HG03354 (cell line): ENCODE measurements around the gene RGS17.
"Not testable (repeated sequence)": the region's sequence is repeated elsewhere in the genome, so short reads cannot be mapped to it uniquely, and the experiment has no call there.

ENCODE experiments used
- ATAC-seq: cut with Tn5 transposase; IDR thresholded peaks from one replicate; pipeline ENCODE4 v1.9.1; 2021; ENCODE audit warnings: mild to moderate bottlenecking; ENCODE audit not compliant: unreplicated experiment, poor library complexity, severe bottlenecking

RGS17 gene

GRCh38 chr6:153129873-153130514, 1.1 kb downstream of the RGS17 start:
- peak; percentile 24 for ATAC-seq

GRCh38 chr6:153126218-153126617, 4.9 kb downstream of the RGS17 start:
- ATAC-seq, result no peak

GRCh38 chr6:153125032-153125431, 6.0 kb downstream of the RGS17 start:
- ATAC-seq, result no peak

- ATAC-seq, result peak; percentile 70
These were observed 7.3 kb downstream of the RGS17 start for GRCh38 chr6:153123801-153124200.

- no peak for ATAC-seq
These were observed 9.8 kb downstream of the RGS17 start for GRCh38 chr6:153121311-153121710.

- peak; percentile 99 for ATAC-seq
These were observed 12.8 kb downstream of the RGS17 start for GRCh38 chr6:153117986-153118879.

GRCh38 chr6:153111082-153111481, 20.0 kb downstream of the RGS17 start:
- ATAC-seq, result not testable (repeated sequence)

GRCh38 chr6:153110612-153111011, 20.5 kb downstream of the RGS17 start:
- not testable (repeated sequence) for ATAC-seq

GRCh38 chr6:153108315-153108714, 22.8 kb downstream of the RGS17 start:
- no peak for ATAC-seq

- no peak for ATAC-seq
These were observed 25.1 kb downstream of the RGS17 start for GRCh38 chr6:153106021-153106420.

- no peak for ATAC-seq
These were observed 26.9 kb downstream of the RGS17 start for GRCh38 chr6:153104220-153104619.

GRCh38 chr6:153103319-153103655, 27.8 kb downstream of the RGS17 start:
- ATAC-seq, result no peak

GRCh38 chr6:153102605-153103318, 28.3 kb downstream of the RGS17 start:
- no peak for ATAC-seq

GRCh38 chr6:153101461-153101860, 29.6 kb downstream of the RGS17 start:
- no peak for ATAC-seq

- ATAC-seq, result peak; percentile 84
These were observed 31.4 kb downstream of the RGS17 start for GRCh38 chr6:153099636-153100035.

- no peak for ATAC-seq
These were observed 34.3 kb downstream of the RGS17 start for GRCh38 chr6:153096792-153097191.

GRCh38 chr6:153096031-153096430, 35.1 kb downstream of the RGS17 start:
- ATAC-seq, result no peak

- ATAC-seq, result peak; percentile 88
These were observed 38.7 kb downstream of the RGS17 start for GRCh38 chr6:153092082-153093013.

GRCh38 chr6:153090241-153090930, 40.7 kb downstream of the RGS17 start:
- no peak for ATAC-seq
